HT-29 (cell line): ENCODE results near the gene SCN4B. TPM values are rescaled to one million over a fixed set of nuclear protein-coding genes. Genes with fewer than 3 reads are reported as not detected.

ENCODE experiments used
- DNase-seq: peaks from one replicate; pipeline ENCODE4 v3.0.0-alpha.2; 2015; ENCODE audit warnings: low spot score
- total RNA-seq: library from RNA; depleted of rRNA; stranded (reverse); fragments of >200 nt; shearing (Covaris generic); gene quantifications from 2 replicates; pipeline ENCODE4 v1.2.3, GENCODE V29; 2014

The SCN4B gene
- total RNA-seq, 1 experiment from 2014 or later, result not detected

- DNase-seq, result no peak
These were observed 21.5 kb upstream of the SCN4B start for GRCh38 chr11:118174006-118174567.

GRCh38 chr11:118172356-118172755 lies 19.7 kb upstream of the SCN4B start:
- DNase-seq, result no peak

- DNase-seq, result peak; percentile 84
These were observed 18.8 kb upstream of the SCN4B start for GRCh38 chr11:118171269-118172062.

GRCh38 chr11:118170882-118171268 lies 18.3 kb upstream of the SCN4B start:
- DNase-seq, result no peak

- no peak for DNase-seq
These were observed 17.6 kb upstream of the SCN4B start for GRCh38 chr11:118170231-118170630.

GRCh38 chr11:118169300-118170140 lies 16.9 kb upstream of the SCN4B start:
- no peak for DNase-seq

GRCh38 chr11:118168751-118169150 lies 16.1 kb upstream of the SCN4B start:
- DNase-seq, result no peak

- DNase-seq, result no peak
These were observed 15.7 kb upstream of the SCN4B start for GRCh38 chr11:118168316-118168715.

GRCh38 chr11:118167906-118168305 lies 15.3 kb upstream of the SCN4B start:
- no peak for DNase-seq

- no peak for DNase-seq
These were observed 14.6 kb upstream of the SCN4B start for GRCh38 chr11:118167253-118167652.

- DNase-seq, result no peak
These were observed 14.0 kb upstream of the SCN4B start for GRCh38 chr11:118166641-118167040.

GRCh38 chr11:118164885-118165284 lies 12.3 kb upstream of the SCN4B start:
- no peak for DNase-seq

GRCh38 chr11:118163494-118163893 lies 10.9 kb upstream of the SCN4B start:
- DNase-seq, result no peak

GRCh38 chr11:118162846-118163245 lies 10.2 kb upstream of the SCN4B start:
- DNase-seq, result no peak

GRCh38 chr11:118161786-118162185 lies 9.2 kb upstream of the SCN4B start:
- DNase-seq, result no peak

- DNase-seq, result no peak
These were observed 4.7 kb upstream of the SCN4B start for GRCh38 chr11:118157186-118157895.

GRCh38 chr11:118156531-118157185 lies 4.0 kb upstream of the SCN4B start:
- no peak for DNase-seq

- no peak for DNase-seq
These were observed 3.3 kb upstream of the SCN4B start for GRCh38 chr11:118155776-118156530.

GRCh38 chr11:118154641-118155040 lies 2.0 kb upstream of the SCN4B start:
- DNase-seq, result no peak

- DNase-seq, result no peak
These were observed 1.4 kb upstream of the SCN4B start for GRCh38 chr11:118153976-118154375.

- no peak for DNase-seq
These were observed 893 bp upstream of the SCN4B start for GRCh38 chr11:118153516-118153915.
